Colonic mucosa (tissue), 4 donors: ENCODE data around the gene NPAS3. TPM values are rescaled to one million over a fixed set of nuclear protein-coding genes. Genes with fewer than 3 reads are reported as not detected.

Experiments
- DNase-seq: peaks from one replicate; pipeline ENCODE4 v3.0.0-alpha.2; 2020
- H3K27ac ChIP-seq: fragments of 200-600 bp; one replicate; pipeline ENCODE4 v1.8.0; 2021
- H3K27me3 ChIP-seq: fragments of 200-600 bp; one replicate; pipeline ENCODE4 v1.8.0; 2021
- H3K36me3 ChIP-seq: fragments of 200-600 bp; one replicate; pipeline ENCODE4 v1.8.0; 2021
- H3K4me1 ChIP-seq: fragments of 200-600 bp; one replicate; pipeline ENCODE4 v1.8.0; 2021; ENCODE audit warnings: mild to moderate bottlenecking
- H3K4me3 ChIP-seq: fragments of 200-600 bp; one replicate; pipeline ENCODE4 v1.8.0; 2021
- H3K9ac ChIP-seq, 2 donors: one replicate each; pipeline ENCODE4 v1.7.0; 2013; ENCODE audit warnings: control low read depth in 2 of 2, low read depth in 2 of 2, low read length in 2 of 2
- H3K9me3 ChIP-seq: fragments of 200-600 bp; one replicate; pipeline ENCODE4 v1.8.0; 2021
- intact Hi-C: fragments of 100-400 bp; cut with DNase I; formaldehyde crosslinking; loops from one replicate; pipeline ENCODE4 v1.14.1; 2022
- total RNA-seq, 2 donors: library from RNA; stranded (reverse); fragmentation: NEBNext Ultra II Directional in 1 of 2; extraction: Animal tissue kit (Norgen Biotek cat#: 25700) in 1 of 2; gene quantifications; one replicate each; pipeline ENCODE4 v1.2.1, GENCODE V29; 2021
- TF ChIP-seq, protein P1 (sequence below): fragments of 200-600 bp; IDR thresholded peaks from one replicate; pipeline ENCODE4 v1.8.0; 2022; ENCODE audit warnings: antibody characterized with exemption, mild to moderate bottlenecking
- donor health status: healthy.
- donor health status: DM: no; HTN: no; CAD: no.
- donor health status: DM: no; HTN: no; CAD: no.

The NPAS3 gene
- total RNA-seq, 2 donors from 2014 or later: 0.79 to 1.6 TPM

DNA sequence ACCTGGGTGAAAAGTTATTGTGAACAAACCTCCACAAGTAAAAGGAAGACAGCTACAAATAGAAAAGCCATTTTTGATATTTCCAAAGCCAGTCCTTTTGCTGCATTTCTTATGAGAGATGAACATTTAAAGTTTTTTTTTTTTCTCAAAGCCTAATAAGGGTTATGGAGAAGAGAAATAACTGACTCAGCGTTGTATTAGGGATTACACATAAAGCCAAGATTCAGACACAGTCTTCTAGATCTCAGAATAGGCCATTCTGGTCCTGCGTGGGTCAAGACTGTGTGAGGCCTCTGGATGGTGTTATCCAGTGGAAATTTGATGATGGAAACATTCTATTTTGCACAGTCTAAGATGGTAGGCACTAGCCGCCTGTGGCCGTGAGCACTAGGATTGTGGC lies 552.4 kb downstream of the NPAS3 start:
- TF ChIP-seq, protein P1, sequence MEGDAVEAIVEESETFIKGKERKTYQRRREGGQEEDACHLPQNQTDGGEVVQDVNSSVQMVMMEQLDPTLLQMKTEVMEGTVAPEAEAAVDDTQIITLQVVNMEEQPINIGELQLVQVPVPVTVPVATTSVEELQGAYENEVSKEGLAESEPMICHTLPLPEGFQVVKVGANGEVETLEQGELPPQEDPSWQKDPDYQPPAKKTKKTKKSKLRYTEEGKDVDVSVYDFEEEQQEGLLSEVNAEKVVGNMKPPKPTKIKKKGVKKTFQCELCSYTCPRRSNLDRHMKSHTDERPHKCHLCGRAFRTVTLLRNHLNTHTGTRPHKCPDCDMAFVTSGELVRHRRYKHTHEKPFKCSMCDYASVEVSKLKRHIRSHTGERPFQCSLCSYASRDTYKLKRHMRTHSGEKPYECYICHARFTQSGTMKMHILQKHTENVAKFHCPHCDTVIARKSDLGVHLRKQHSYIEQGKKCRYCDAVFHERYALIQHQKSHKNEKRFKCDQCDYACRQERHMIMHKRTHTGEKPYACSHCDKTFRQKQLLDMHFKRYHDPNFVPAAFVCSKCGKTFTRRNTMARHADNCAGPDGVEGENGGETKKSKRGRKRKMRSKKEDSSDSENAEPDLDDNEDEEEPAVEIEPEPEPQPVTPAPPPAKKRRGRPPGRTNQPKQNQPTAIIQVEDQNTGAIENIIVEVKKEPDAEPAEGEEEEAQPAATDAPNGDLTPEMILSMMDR: no peak
- DNase-seq: no peak
- no peaks in the 10 kb centered on the region for H3K9me3 ChIP-seq
- H3K27me3 ChIP-seq: no peaks in the 10 kb centered on the region
- intact Hi-C loops: no loop called here
- no peak overlapping the region for H3K4me3 ChIP-seq
- H3K9ac ChIP-seq: no peak overlapping the region
- H3K27ac ChIP-seq: no peak overlapping the region
- no peaks in the 10 kb centered on the region for H3K36me3 ChIP-seq
- H3K4me1 ChIP-seq: no peaks in the 10 kb centered on the region

DNA sequence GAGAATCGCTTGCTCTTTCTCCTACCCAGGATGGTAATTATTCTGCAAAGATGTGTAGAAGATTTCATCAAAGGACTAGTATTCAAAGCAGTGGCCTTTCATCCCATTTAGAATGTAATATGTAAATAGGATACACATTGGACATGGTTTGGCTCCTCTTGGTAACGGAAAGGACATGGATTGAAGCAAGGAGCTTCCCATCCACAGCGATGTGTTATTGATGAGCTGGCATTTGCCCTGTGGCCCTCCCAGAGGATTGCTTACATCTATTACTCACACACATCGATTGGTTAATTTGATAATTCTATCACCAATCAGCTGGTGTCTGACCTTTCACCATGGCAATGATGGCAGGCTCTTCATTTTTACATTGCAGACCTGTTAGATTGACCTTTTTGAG lies 553.8 kb downstream of the NPAS3 start:
- H3K9me3 ChIP-seq: no peaks in the 10 kb centered on the region
- TF ChIP-seq, protein P1: no peak
- H3K4me3 ChIP-seq: no peak overlapping the region
- H3K27ac ChIP-seq: no peak overlapping the region
- H3K4me1 ChIP-seq: no peaks in the 10 kb centered on the region
- no peak for DNase-seq
- H3K27me3 ChIP-seq: no peaks in the 10 kb centered on the region
- H3K36me3 ChIP-seq: no peaks in the 10 kb centered on the region
- no peak overlapping the region for H3K9ac ChIP-seq
- intact Hi-C loops: no loop called here

DNA sequence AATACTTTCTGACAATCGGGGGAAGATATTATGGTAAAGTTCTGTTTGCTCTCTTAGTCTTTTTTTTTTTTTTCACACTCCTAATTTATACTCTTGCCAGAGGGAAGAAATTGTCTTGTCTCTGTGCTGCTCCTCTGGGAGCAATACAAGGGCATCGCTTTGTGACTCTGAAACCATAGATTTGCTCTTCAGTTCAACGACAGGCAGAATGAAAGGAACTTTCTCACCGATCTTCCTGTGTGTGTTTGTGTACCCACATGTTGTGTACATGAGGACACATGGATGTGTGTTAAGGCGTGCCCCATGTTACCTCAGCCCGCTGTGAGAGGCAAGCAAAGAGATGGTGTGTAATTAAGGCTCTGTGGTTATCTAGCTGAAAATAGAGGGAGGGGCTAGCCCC lies 554.6 kb downstream of the NPAS3 start:
- no peak overlapping the region for H3K27ac ChIP-seq
- DNase-seq: no peak
- intact Hi-C loops: no loop called here
- H3K36me3 ChIP-seq: no peaks in the 10 kb centered on the region
- H3K9me3 ChIP-seq: no peaks in the 10 kb centered on the region
- no peaks in the 10 kb centered on the region for H3K27me3 ChIP-seq
- no peaks in the 10 kb centered on the region for H3K4me1 ChIP-seq
- no peak overlapping the region for H3K9ac ChIP-seq
- TF ChIP-seq, protein P1: no peak
- no peak overlapping the region for H3K4me3 ChIP-seq

DNA sequence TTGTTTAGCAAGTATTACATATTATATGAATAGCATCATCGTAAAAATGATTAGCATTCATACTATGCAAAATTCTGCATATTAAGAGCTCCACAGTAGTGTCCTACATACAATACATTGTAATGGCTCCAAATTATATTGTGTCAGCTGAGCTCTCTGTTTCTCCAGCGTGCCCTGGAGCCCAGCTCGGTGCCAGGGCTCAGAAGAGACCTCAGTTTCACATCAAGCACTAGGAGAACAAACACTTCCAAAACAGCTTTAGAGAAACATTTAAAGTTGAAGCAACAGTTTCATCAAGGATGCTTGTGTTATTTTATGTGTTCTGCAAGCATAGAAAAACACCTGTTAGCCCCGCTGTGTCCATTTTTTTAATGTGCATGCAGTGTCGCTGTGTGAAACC lies 555.3 kb downstream of the NPAS3 start:
- intact Hi-C loops: no loop called here
- no peaks in the 10 kb centered on the region for H3K9me3 ChIP-seq
- DNase-seq: no peak
- no peaks in the 10 kb centered on the region for H3K27me3 ChIP-seq
- TF ChIP-seq, protein P1: no peak
- no peaks in the 10 kb centered on the region for H3K36me3 ChIP-seq
- H3K4me1 ChIP-seq: no peaks in the 10 kb centered on the region
- H3K9ac ChIP-seq: no peak overlapping the region
- H3K27ac ChIP-seq: no peak overlapping the region
- no peak overlapping the region for H3K4me3 ChIP-seq

DNA sequence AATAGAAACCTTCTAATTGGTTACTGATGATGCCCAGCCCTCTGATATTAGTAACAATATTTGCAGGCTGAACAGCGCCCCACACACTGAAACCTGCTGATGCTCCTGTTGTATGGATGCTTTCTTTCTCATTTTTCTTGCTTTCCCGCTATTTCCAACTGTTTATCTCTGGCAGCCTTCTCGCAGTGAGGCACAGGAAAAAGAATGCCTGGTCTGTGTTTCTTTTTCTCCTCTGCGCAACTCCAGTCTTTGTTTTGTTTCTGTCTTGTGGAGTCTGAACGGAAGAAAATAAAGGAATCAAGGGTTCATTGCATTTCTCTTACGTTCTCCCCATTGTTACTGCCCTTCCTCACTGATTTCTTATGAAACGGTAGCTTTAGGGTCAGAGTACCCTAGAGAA lies 561.0 kb downstream of the NPAS3 start:
- DNase-seq: no peak
- H3K9ac ChIP-seq: no peak overlapping the region
- no peaks in the 10 kb centered on the region for H3K4me1 ChIP-seq
- H3K27ac ChIP-seq: no peak overlapping the region
- intact Hi-C loops: no loop called here
- no peaks in the 10 kb centered on the region for H3K36me3 ChIP-seq
- TF ChIP-seq, protein P1: no peak
- no peaks in the 10 kb centered on the region for H3K9me3 ChIP-seq
- no peak overlapping the region for H3K4me3 ChIP-seq
- H3K27me3 ChIP-seq: no peaks in the 10 kb centered on the region
